GM19438 (cell line): ENCODE data around the gene TENT4A.
"Not testable (repeated sequence)": the region's sequence is repeated elsewhere in the genome, so short reads cannot be mapped to it uniquely, and the experiment has no call there.

Source experiments
- ATAC-seq: cut with Tn5 transposase; IDR thresholded peaks from one replicate; pipeline ENCODE4 v1.9.1; 2021; ENCODE audit warnings: low read depth; ENCODE audit not compliant: unreplicated experiment

TENT4A gene

GRCh38 chr5:6713274-6714225 is at the start of gene TENT4A:
TSS of gene TENT4A (plus strand) at chr5:6713432. CDS start at chr5:6713984, 552 bp downstream.
- peak; percentile 2 for ATAC-seq

- ATAC-seq = no peak
Observed at GRCh38 chr5:6666762-6667161, 46.5 kb upstream of the TENT4A start.

- no peak for ATAC-seq
Observed at GRCh38 chr5:6667648-6668047, 45.6 kb upstream of the TENT4A start.

GRCh38 chr5:6668717-6669116 is 44.5 kb upstream of the TENT4A start:
- not testable (repeated sequence) for ATAC-seq

GRCh38 chr5:6673031-6673430 is 40.2 kb upstream of the TENT4A start:
- ATAC-seq = no peak

- ATAC-seq = no peak
Observed at GRCh38 chr5:6673963-6674362, 39.3 kb upstream of the TENT4A start.

- no peak for ATAC-seq
Observed at GRCh38 chr5:6674421-6674820, 38.8 kb upstream of the TENT4A start.

- no peak for ATAC-seq
Observed at GRCh38 chr5:6674886-6675285, 38.3 kb upstream of the TENT4A start.

- ATAC-seq = no peak
Observed at GRCh38 chr5:6675784-6676491, 37.3 kb upstream of the TENT4A start.

- ATAC-seq = no peak
Observed at GRCh38 chr5:6676702-6677101, 36.5 kb upstream of the TENT4A start.

- no peak for ATAC-seq
Observed at GRCh38 chr5:6678385-6678784, 34.8 kb upstream of the TENT4A start.

GRCh38 chr5:6680922-6681321 is 32.3 kb upstream of the TENT4A start:
- ATAC-seq = no peak

- ATAC-seq = no peak
Observed at GRCh38 chr5:6681682-6682081, 31.6 kb upstream of the TENT4A start.

- ATAC-seq = no peak
Observed at GRCh38 chr5:6682239-6682638, 31.0 kb upstream of the TENT4A start.

- ATAC-seq = no peak
Observed at GRCh38 chr5:6683241-6683640, 30.0 kb upstream of the TENT4A start.

- no peak for ATAC-seq
Observed at GRCh38 chr5:6684075-6684474, 29.2 kb upstream of the TENT4A start.

- ATAC-seq = no peak
Observed at GRCh38 chr5:6686501-6686900, 26.7 kb upstream of the TENT4A start.

GRCh38 chr5:6686915-6687409 is 26.3 kb upstream of the TENT4A start:
- no peak for ATAC-seq

- no peak for ATAC-seq
Observed at GRCh38 chr5:6687505-6687904, 25.7 kb upstream of the TENT4A start.

GRCh38 chr5:6692906-6693305 is 20.3 kb upstream of the TENT4A start:
- no peak for ATAC-seq

GRCh38 chr5:6698696-6699095 is 14.5 kb upstream of the TENT4A start:
- ATAC-seq = no peak
